ENCODE measurements around the gene ISYNA1.

GRCh38 chr19:18430417-18431144 is 7.4 kb downstream of the ISYNA1 start:
- TF ChIP-seq CTCF (IDR thresholded peaks at IDR 0.05 in 8 of 11, conservative IDR thresholded peaks at IDR 0.05 in 3 of 11) (no peak), POLR2A (IDR thresholded peaks at IDR 0.05) (no peak), POLR2AphosphoS5 (IDR thresholded peaks at IDR 0.05) (peak in 2 of 3 donors; percentile 10 to 42)
